ENCODE data around the gene ALG1. TPM values are rescaled to one million over a fixed set of nuclear protein-coding genes. Genes with fewer than 3 reads are reported as not detected.
"Not testable (repeated sequence)": the region's sequence is repeated elsewhere in the genome, so short reads cannot be mapped to it uniquely, and the experiment has no call there.

ALG1 gene
- total and polyA plus RNA-seq, 10 of the 15 experiments (the other 5 are each of a cell fraction or from before 2014, with no cell fraction given), result 1.5 to 43.2 (median 23.8) TPM

- intact Hi-C loops (cut with micrococcal nuclease; ENCODE audit: unreplicated experiment); H4K20me1 ChIP-seq (ENCODE audit: control insufficient read depth, insufficient read depth); H2AFZ ChIP-seq (ENCODE audit: control insufficient read depth, low read depth, low read length); H3K4me3 ChIP-seq; H3K27me3 ChIP-seq (replicated peaks in 1 of 2; ENCODE audit: control insufficient read depth in 2 of 2, insufficient read depth in 2 of 2, low read length in 1 of 2); H3K9ac ChIP-seq (ENCODE audit: control insufficient read depth, insufficient read depth, low read length); BruUV-seq (replicated peaks); RAD21 ChIA-PET (ENCODE audit: unreplicated experiment); H3K27ac ChIP-seq (ENCODE audit: control insufficient read depth, insufficient read depth); POLR2A ChIA-PET; H3K4me1 ChIP-seq (ENCODE audit: control insufficient read depth, insufficient read depth, low read length); H3K79me2 ChIP-seq (ENCODE audit: control insufficient read depth, insufficient read depth, low read length); DNase-seq (ENCODE audit: low read depth, low spot score); ATAC-seq; H3K36me3 ChIP-seq (ENCODE audit: control insufficient read depth in 2 of 2, insufficient read depth in 2 of 2, low read length in 1 of 2); H3K9me3 ChIP-seq (replicated peaks; ENCODE audit: control insufficient read depth, insufficient read depth, low read length); H3K4me2 ChIP-seq (ENCODE audit: control insufficient read depth, insufficient read depth): not testable (repeated sequence)
- in situ Hi-C loops (cut with MboI), result loop anchor here (10.0 kb wide), 1 partner anchor 240 kb away; the partner anchor contains the start of genes GLYR1 and UBN1
- TF ChIP-seq YY1 (IDR thresholded peaks at IDR 0.05; ENCODE audit: low read depth, low read length) (0 out of 2 replicates have a peak, but pooled peaks have one; percentile 6), CTCF (IDR thresholded peaks at IDR 0.05 in 2 of 3, conservative IDR thresholded peaks at IDR 0.05 in 1 of 3; ENCODE audit: control insufficient read depth in 2 of 3, extremely low read depth in 1 of 3, insufficient read depth in 1 of 3, low read depth in 3 of 3, low read length in 3 of 3) (peak; percentile 48 to 76 (median 62)), SMC3 (IDR thresholded peaks at IDR 0.05; ENCODE audit: borderline replicate concordance, low read length) (peak; percentile 34; the same call in 1 of the 2 replicates), RAD21 (IDR thresholded peaks at IDR 0.05; ENCODE audit: insufficient read depth, low read depth, low read length) (peak; percentile 73)
- WGBS (ENCODE audit: insufficient coverage, insufficient replicate concordance, low lambda C conversion rate, missing lambda C conversion rate), result 54% methylated on average over 10 of the region's 10 CpGs
- CTCF ChIA-PET, result interaction anchor here (0.7 to 2.0 kb wide), 8 partner anchors 9 to 234 kb away, joined by 3 to 15 read pairs (median 6); partner anchors contain the start of gene C16orf89
- SMC1A ChIA-PET (ENCODE audit: uncharacterized antibody, unreplicated experiment), result interaction anchor here (1.1 kb wide), 3 partner anchors 11 to 33 kb away, joined by 3 to 4 read pairs (median 3); no protein-coding TSS in a partner anchor
- FAIRE-seq, result peak; percentile 18
Measured at GRCh38 chr16:5084802-5085201, 13.2 kb downstream of the ALG1 start.

- CTCF ChIA-PET, result interaction anchor here (0.9 to 1.5 kb wide), 3 partner anchors 20 to 128 kb away, joined by 3 to 4 read pairs (median 4); partner anchors contain the start of genes C16orf89 and SEC14L5
- 87% methylated on average over 11 of the region's 11 CpGs for WGBS (ENCODE audit: insufficient coverage, insufficient replicate concordance, low lambda C conversion rate, missing lambda C conversion rate)
- H3K27me3 ChIP-seq (replicated peaks in 1 of 2; ENCODE audit: control insufficient read depth in 2 of 2, insufficient read depth in 2 of 2, low read length in 1 of 2); H3K79me2 ChIP-seq (ENCODE audit: control insufficient read depth, insufficient read depth, low read length); H3K9ac ChIP-seq (ENCODE audit: control insufficient read depth, insufficient read depth, low read length); H3K9me3 ChIP-seq (replicated peaks; ENCODE audit: control insufficient read depth, insufficient read depth, low read length); SMC1A ChIA-PET (ENCODE audit: uncharacterized antibody, unreplicated experiment); DNase-seq (ENCODE audit: low read depth, low spot score); H3K27ac ChIP-seq (ENCODE audit: control insufficient read depth, insufficient read depth); H4K20me1 ChIP-seq (ENCODE audit: control insufficient read depth, insufficient read depth); POLR2A ChIA-PET; H3K4me2 ChIP-seq (ENCODE audit: control insufficient read depth, insufficient read depth); FAIRE-seq; ATAC-seq; BruUV-seq (replicated peaks); H3K36me3 ChIP-seq (ENCODE audit: control insufficient read depth in 2 of 2, insufficient read depth in 2 of 2, low read length in 1 of 2); H3K4me3 ChIP-seq; H2AFZ ChIP-seq (ENCODE audit: control insufficient read depth, low read depth, low read length); H3K4me1 ChIP-seq (ENCODE audit: control insufficient read depth, insufficient read depth, low read length); RAD21 ChIA-PET (ENCODE audit: unreplicated experiment): not testable (repeated sequence)
- intact Hi-C loops (cut with micrococcal nuclease; ENCODE audit: unreplicated experiment) (loop anchor here (1.0 kb wide), 1 partner anchor 29 kb away; no protein-coding TSS in a partner anchor), in situ Hi-C loops (cut with MboI) (loop anchor here (10.0 kb wide), 1 partner anchor 241 kb away; the partner anchor contains the start of genes GLYR1 and UBN1)
Measured at GRCh38 chr16:5085716-5086115, 14.1 kb downstream of the ALG1 start.

GRCh38 chr16:5088086-5088790 lies 16.6 kb downstream of the ALG1 start:
- H4K20me1 ChIP-seq (ENCODE audit: control insufficient read depth, insufficient read depth); H2AFZ ChIP-seq (ENCODE audit: control insufficient read depth, low read depth, low read length); ATAC-seq; H3K4me3 ChIP-seq; H3K36me3 ChIP-seq (ENCODE audit: control insufficient read depth in 2 of 2, insufficient read depth in 2 of 2, low read length in 1 of 2); SMC1A ChIA-PET (ENCODE audit: uncharacterized antibody, unreplicated experiment); H3K4me2 ChIP-seq (ENCODE audit: control insufficient read depth, insufficient read depth); H3K9me3 ChIP-seq (replicated peaks; ENCODE audit: control insufficient read depth, insufficient read depth, low read length); intact Hi-C loops (cut with micrococcal nuclease; ENCODE audit: unreplicated experiment); DNase-seq (ENCODE audit: low read depth, low spot score); H3K27ac ChIP-seq (ENCODE audit: control insufficient read depth, insufficient read depth); H3K27me3 ChIP-seq (replicated peaks in 1 of 2; ENCODE audit: control insufficient read depth in 2 of 2, insufficient read depth in 2 of 2, low read length in 1 of 2); FAIRE-seq; H3K4me1 ChIP-seq (ENCODE audit: control insufficient read depth, insufficient read depth, low read length); POLR2A ChIA-PET; H3K9ac ChIP-seq (ENCODE audit: control insufficient read depth, insufficient read depth, low read length); H3K79me2 ChIP-seq (ENCODE audit: control insufficient read depth, insufficient read depth, low read length); BruUV-seq (replicated peaks); RAD21 ChIA-PET (ENCODE audit: unreplicated experiment): not testable (repeated sequence)
- in situ Hi-C loops (cut with MboI), result loop anchor here (10.0 kb wide), 1 partner anchor 243 kb away; the partner anchor contains the start of genes GLYR1 and UBN1
- CTCF ChIA-PET, result interaction anchor here (0.6 kb wide), 1 partner anchor 15 kb away, joined by 3 read pairs; no protein-coding TSS in a partner anchor
- WGBS (ENCODE audit: insufficient coverage, insufficient replicate concordance, low lambda C conversion rate, missing lambda C conversion rate), result 95% methylated on average over 18 of the region's 18 CpGs

All from GM12878 (cell line).